ENCODE data around the gene DOCK10. TPM values are rescaled to one million over a fixed set of nuclear protein-coding genes. Genes with fewer than 3 reads are reported as not detected.
A peak's percentile ranks its signal among the peaks of the same experiment; 100 is the strongest.
"Not testable (repeated sequence)": the region's sequence is repeated elsewhere in the genome, so short reads cannot be mapped to it uniquely, and the experiment has no call there.

Gene DOCK10
- total RNA-seq, 1 donor from 2014 or later = 50.7 TPM

GRCh38 chr2:224932522-224932921 is 109.7 kb downstream of the DOCK10 start:
- DNase-seq (ENCODE audit: low spot score) = no peak
- peak; percentile 46 for ATAC-seq
- intact Hi-C loops (cut with DNase I) = no loop called here

- DNase-seq (ENCODE audit: low spot score) = no peak
- intact Hi-C loops (cut with DNase I) = no loop called here
- ATAC-seq = no peak
Measured at GRCh38 chr2:224931956-224932355, 110.3 kb downstream of the DOCK10 start.

GRCh38 chr2:224930990-224931389 is 111.3 kb downstream of the DOCK10 start:
- no peak for ATAC-seq
- intact Hi-C loops (cut with DNase I) = no loop called here
- no peak for DNase-seq (ENCODE audit: low spot score)

GRCh38 chr2:224930124-224930523 is 112.1 kb downstream of the DOCK10 start:
- no peak for DNase-seq (ENCODE audit: low spot score)
- ATAC-seq = no peak
- intact Hi-C loops (cut with DNase I) = no loop called here

GRCh38 chr2:224929512-224929911 is 112.8 kb downstream of the DOCK10 start:
- intact Hi-C loops (cut with DNase I) = no loop called here
- DNase-seq (ENCODE audit: low spot score) (no peak), ATAC-seq (no peak)

GRCh38 chr2:224927646-224928173 is 114.6 kb downstream of the DOCK10 start:
- ATAC-seq (peak; percentile 41), DNase-seq (ENCODE audit: low spot score) (no peak)
- intact Hi-C loops (cut with DNase I) = no loop called here

- DNase-seq (ENCODE audit: low spot score) (no peak), ATAC-seq (no peak)
- intact Hi-C loops (cut with DNase I) = no loop called here
Measured at GRCh38 chr2:224927011-224927410, 115.3 kb downstream of the DOCK10 start.

- ATAC-seq = no peak
- intact Hi-C loops (cut with DNase I) = no loop called here
- DNase-seq (ENCODE audit: low spot score) = no peak
Measured at GRCh38 chr2:224925810-224926100, 116.5 kb downstream of the DOCK10 start.

- ATAC-seq (no peak), DNase-seq (ENCODE audit: low spot score) (no peak)
- intact Hi-C loops (cut with DNase I) = no loop called here
Measured at GRCh38 chr2:224925061-224925809, 117.0 kb downstream of the DOCK10 start.

GRCh38 chr2:224924631-224925030 is 117.6 kb downstream of the DOCK10 start:
- intact Hi-C loops (cut with DNase I) = no loop called here
- DNase-seq (ENCODE audit: low spot score) = no peak
- no peak for ATAC-seq

- intact Hi-C loops (cut with DNase I) = no loop called here
- DNase-seq (ENCODE audit: low spot score) (no peak), ATAC-seq (peak; percentile 76)
Measured at GRCh38 chr2:224922142-224922727, 120.0 kb downstream of the DOCK10 start.

GRCh38 chr2:224919472-224920110 is 122.7 kb downstream of the DOCK10 start:
- intact Hi-C loops (cut with DNase I) = no loop called here
- DNase-seq (ENCODE audit: low spot score) (no peak), ATAC-seq (no peak)

GRCh38 chr2:224918626-224919471 is 123.4 kb downstream of the DOCK10 start:
- intact Hi-C loops (cut with DNase I) = no loop called here
- DNase-seq (ENCODE audit: low spot score) (no peak), ATAC-seq (no peak)

GRCh38 chr2:224917246-224917645 is 125.0 kb downstream of the DOCK10 start:
- intact Hi-C loops (cut with DNase I); DNase-seq (ENCODE audit: low spot score); ATAC-seq: not testable (repeated sequence)

- ATAC-seq = no peak
- intact Hi-C loops (cut with DNase I) = no loop called here
Measured at GRCh38 chr2:224915136-224915535, 127.1 kb downstream of the DOCK10 start.

GRCh38 chr2:224910574-224910925 is 131.7 kb downstream of the DOCK10 start:
- intact Hi-C loops (cut with DNase I) = no loop called here
- ATAC-seq = peak; percentile 88
- no peak for DNase-seq (ENCODE audit: low spot score)

More at GRCh38 chr2:224915136-224915535, 127.1 kb downstream of the DOCK10 start:
- no peak for DNase-seq (ENCODE audit: low spot score)

- intact Hi-C loops (cut with DNase I) = no loop called here
- DNase-seq (ENCODE audit: low spot score) (peak; percentile 83), ATAC-seq (peak; percentile 97)
Measured at GRCh38 chr2:224909885-224910573, 132.2 kb downstream of the DOCK10 start.

GRCh38 chr2:224908818-224909217 is 133.4 kb downstream of the DOCK10 start:
- no peak for DNase-seq (ENCODE audit: low spot score)
- intact Hi-C loops (cut with DNase I) = no loop called here

GRCh38 chr2:224904381-224904780 is 137.9 kb downstream of the DOCK10 start:
- ATAC-seq (no peak), DNase-seq (ENCODE audit: low spot score) (no peak)
- intact Hi-C loops (cut with DNase I) = no loop called here

More at GRCh38 chr2:224908818-224909217, 133.4 kb downstream of the DOCK10 start:
- ATAC-seq = no peak

Measured in sciatic nerve (tissue), 2 donors.